Fibroblast of mammary gland (primary cell): Measurements from ENCODE around the gene NDUFAB1.
"Not testable (repeated sequence)": the region's sequence is repeated elsewhere in the genome, so short reads cannot be mapped to it uniquely, and the experiment has no call there.

Source experiments
- DNase-seq: peaks from one replicate; pipeline ENCODE4 v3.0.0-alpha.2; 2010; ENCODE audit warnings: low read depth
- H3K4me3 ChIP-seq: 2 replicates; pipeline ENCODE4 v1.5.1; 2011; ENCODE audit warnings: low read depth, mild to moderate bottlenecking, low read length, moderate library complexity; ENCODE audit not compliant: control insufficient read depth
- CTCF ChIP-seq: conservative IDR thresholded peaks from 2 replicates; pipeline ENCODE4 v1.5.1; 2011; ENCODE audit warnings: low read depth, low read length, inconsistent platforms; ENCODE audit not compliant: control insufficient read depth, insufficient read depth

The NDUFAB1 gene

GRCh38 chr16:23595951-23596720 is at the start of gene NDUFAB1:
Gene NDUFAB1 (minus strand): TSS chr16:23596316. CDS start chr16:23596290, 26 bp downstream.
- peak; percentile 82 for DNase-seq
- TF ChIP-seq CTCF, result peak; percentile 44
- H3K4me3 ChIP-seq, result peak within 1 kb of the TSS; percentile 99

- no peak for TF ChIP-seq CTCF
- no peak for DNase-seq
Observed at GRCh38 chr16:23642246-23642774, 46.2 kb upstream of the NDUFAB1 start.

GRCh38 chr16:23640931-23641765 is 45.0 kb upstream of the NDUFAB1 start, which contains the start of the genes DCTN5 and PALB2:
Gene DCTN5 (plus strand): TSS chr16:23641466. CDS start chr16:23641543, 77 bp downstream.
Gene PALB2 (minus strand): TSS chr16:23641310. CDS start chr16:23641157, 153 bp downstream.
- TF ChIP-seq CTCF, result no peak
- DNase-seq, result peak; percentile 92
- peak within 1 kb of the TSS; percentile 87 for H3K4me3 ChIP-seq

More at GRCh38 chr16:23642246-23642774, 46.2 kb upstream of the NDUFAB1 start:
- H3K4me3 ChIP-seq, result peak overlapping the region; percentile 87

- peak; percentile 11 for DNase-seq
- no peak for TF ChIP-seq CTCF
- peak overlapping the region; percentile 87 for H3K4me3 ChIP-seq
Observed at GRCh38 chr16:23640615-23640930, 44.5 kb upstream of the NDUFAB1 start.

- peak; percentile 15 for DNase-seq
- TF ChIP-seq CTCF, result no peak
- no peak overlapping the region for H3K4me3 ChIP-seq
Observed at GRCh38 chr16:23635958-23636357, 39.8 kb upstream of the NDUFAB1 start.

- DNase-seq, result no peak
- H3K4me3 ChIP-seq, result no peak overlapping the region
- TF ChIP-seq CTCF, result no peak
Observed at GRCh38 chr16:23634461-23635036, 38.4 kb upstream of the NDUFAB1 start.

GRCh38 chr16:23631874-23632273 is 35.8 kb upstream of the NDUFAB1 start:
- H3K4me3 ChIP-seq, DNase-seq: not testable (repeated sequence)
